HL-60/S4 (cell line): Measurements from ENCODE around the gene SLC2A10.
"Not testable (repeated sequence)": the region's sequence is repeated elsewhere in the genome, so short reads cannot be mapped to it uniquely, and the experiment has no call there.

ENCODE experiments used
- in situ Hi-C: fragments of 300-500 bp; cut with MboI; formaldehyde crosslinking; loops from 2 replicates; pipeline ENCODE4 v1.14.3; 2022; ENCODE audit warnings: low sequenced_read_pairs

Gene SLC2A10

GRCh38 chr20:46709459-46710152 lies at the start of gene SLC2A10:
SLC2A10 (plus strand) TSS chr20:46709649; CDS start chr20:46709737, 88 bp downstream.
- in situ Hi-C loops: no loop called here

DNA sequence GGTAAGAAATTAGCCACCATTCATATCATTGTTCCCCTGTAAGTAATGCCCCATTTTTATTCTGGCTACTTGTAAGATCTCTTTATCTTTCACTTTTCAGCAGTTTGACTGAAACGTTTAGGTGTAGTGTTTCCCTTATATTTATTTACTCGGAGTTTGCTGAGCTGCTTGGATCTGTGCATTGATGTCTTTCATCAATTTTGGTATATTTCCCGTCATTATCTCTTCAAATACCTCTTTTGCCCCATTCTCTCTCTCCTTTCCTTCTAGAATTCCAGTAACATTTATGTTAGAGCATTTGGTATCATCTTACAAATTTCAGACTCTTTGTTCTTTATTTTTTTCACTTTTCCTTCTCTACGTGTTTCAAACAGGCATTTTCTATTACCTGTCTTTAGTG lies 49.0 kb upstream of the SLC2A10 start:
- in situ Hi-C loops: no loop called here

DNA sequence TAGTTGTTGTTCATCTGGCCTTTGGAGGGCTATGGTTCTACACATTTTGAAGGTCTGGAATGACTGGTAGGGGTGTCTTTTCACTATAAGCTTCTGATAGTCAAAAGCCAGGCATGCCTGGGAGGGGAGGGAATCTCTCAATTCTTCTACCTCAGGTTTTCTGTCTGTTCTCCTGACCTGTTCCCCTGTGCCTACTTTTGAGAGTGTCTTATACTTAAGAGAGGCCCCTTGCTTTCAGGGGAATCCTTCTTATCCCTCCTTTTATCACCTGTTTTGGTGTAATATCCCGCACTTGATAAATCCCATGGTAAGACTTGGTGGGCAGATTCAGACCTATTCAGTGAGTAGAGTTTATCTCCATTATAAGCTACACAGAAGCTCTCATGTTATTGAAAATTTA lies 47.8 kb upstream of the SLC2A10 start:
- in situ Hi-C loops: no loop called here

- in situ Hi-C loops: no loop called here
These were observed 45.9 kb upstream of the SLC2A10 start for GRCh38 chr20:46663531-46663930.

DNA sequence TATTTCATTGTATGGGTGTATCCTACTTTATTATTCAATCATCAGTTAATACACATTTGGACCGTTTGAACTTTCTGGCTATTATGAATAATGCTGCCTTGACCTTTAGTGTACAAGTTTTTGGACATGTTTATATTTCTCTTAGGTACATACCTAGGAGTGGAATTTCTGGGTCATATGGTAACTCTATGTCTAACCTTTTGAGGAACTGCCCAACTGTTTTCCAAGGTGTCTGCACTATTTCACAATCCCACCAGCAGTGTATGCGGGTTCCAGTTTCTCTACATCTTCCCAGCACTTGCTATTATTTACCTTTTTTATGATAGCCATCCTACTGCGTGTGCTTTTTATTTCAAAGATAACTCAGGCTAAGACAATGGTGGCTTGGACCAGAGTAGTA lies 43.8 kb upstream of the SLC2A10 start:
- in situ Hi-C loops: no loop called here

DNA sequence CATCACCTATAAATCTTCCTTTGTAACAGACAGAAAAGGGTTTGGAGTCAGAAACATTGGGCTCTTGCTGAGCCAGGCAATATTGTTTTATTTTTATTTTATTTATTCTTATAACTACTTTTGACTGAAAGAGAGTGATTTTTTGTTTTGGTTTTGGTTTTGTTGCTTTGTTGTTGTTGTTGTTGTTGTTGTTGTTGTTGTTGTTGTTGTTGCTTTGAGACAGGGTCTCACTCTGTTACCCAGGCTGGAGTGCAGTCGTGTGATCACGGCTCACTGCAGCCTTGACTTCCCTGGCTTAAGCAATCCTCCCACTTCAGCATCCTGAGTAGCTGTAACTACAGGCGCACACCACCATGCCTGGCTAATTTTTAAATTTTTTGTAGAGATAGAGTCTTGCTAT lies 43.1 kb upstream of the SLC2A10 start:
- in situ Hi-C loops: no loop called here

GRCh38 chr20:46666818-46667515 lies 42.5 kb upstream of the SLC2A10 start:
- in situ Hi-C loops: no loop called here

DNA sequence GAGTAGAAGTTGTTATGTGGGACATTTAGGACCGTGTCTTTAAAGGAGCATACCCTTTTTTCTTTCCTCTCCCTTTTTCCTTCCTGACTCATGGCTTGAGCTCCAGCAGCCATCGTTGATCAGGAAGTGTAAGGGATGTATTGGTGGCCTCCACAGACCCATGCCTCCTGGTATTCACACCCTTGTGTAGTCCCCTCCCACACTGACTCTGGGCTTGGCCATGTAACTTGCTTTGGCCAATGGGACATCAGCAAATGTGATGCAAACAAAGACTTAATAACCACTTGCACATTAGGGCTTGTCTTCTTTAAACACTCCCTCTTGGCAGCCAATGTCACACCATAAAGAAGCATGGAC lies 39.2 kb upstream of the SLC2A10 start:
- in situ Hi-C loops: no loop called here

GRCh38 chr20:46670585-46671584 lies 38.6 kb upstream of the SLC2A10 start:
- in situ Hi-C loops: no loop called here

- in situ Hi-C loops: no loop called here
These were observed 37.4 kb upstream of the SLC2A10 start for GRCh38 chr20:46671866-46672542.

- in situ Hi-C loops: no loop called here
These were observed 36.8 kb upstream of the SLC2A10 start for GRCh38 chr20:46672543-46673148.

GRCh38 chr20:46673394-46674252 lies 35.8 kb upstream of the SLC2A10 start:
- in situ Hi-C loops: no loop called here

DNA sequence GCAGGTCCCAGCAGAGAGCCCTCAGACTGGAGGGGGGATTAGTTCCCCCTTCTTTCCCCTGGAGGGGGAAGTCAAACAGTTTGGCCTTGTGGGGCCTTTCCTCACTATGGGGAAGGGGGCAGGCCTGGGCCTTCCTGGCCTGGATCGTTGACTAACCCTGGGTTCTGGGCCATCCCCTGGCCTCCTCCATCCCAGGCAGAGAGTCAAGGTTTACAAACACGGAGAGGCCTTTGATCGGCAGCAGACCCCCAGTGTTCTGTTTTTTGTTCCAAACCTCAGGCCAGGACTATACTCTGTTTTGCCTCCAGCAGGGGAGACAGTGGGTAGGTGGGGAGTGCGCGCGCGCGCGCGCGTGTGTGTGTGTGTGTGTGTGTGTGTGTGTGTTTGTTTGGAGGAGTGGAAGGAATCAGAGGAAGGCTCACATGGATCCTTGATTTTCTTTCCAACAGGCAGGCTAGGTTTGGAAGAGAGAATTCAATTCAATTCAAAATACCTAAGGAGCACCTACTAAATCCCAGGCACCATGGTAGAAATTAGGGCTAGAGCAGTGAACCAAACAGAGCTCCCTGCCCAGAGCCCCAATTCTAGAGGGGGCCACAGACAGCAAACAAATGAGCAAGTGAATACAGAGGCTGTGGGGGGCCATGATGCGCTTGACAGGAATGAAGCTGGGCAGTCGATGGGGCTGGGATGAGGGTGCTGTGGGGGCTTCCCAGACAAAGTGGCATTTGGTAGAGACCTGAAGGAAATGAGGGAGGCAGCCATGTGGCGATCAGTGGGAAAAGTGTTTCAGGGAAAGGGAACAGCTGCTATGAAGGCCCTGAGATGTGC lies 35.0 kb upstream of the SLC2A10 start:
- in situ Hi-C loops: no loop called here

DNA sequence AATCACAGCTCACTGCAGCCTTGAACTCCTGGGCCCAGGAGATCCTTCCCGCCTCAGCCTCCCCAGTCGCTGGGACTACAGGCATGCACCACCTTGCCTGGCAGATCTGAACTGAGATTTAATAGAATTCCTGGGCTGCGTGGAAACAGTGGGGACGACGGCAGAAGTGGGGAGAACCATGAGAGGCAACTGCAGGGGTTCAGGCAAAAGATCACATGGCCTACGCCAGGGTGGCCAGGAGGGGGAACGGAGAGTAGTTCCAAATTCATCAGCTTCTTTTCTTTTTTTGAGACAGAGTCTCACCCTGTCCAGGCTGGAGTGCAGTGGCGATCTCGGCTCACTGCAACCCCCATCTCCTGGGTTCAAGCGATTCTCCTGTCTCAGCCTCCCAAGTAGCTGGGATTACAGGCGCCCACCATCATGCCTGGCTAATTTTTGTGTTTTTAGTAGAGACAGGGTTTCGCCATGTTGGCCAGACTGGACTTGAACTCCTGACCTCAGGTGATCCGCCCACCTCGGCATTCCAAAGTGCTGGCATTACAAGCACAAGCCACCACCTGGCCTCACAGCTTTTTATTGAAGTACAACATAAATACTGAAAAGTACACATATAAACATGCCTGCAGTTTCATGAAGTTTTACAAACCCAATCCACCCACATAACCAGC lies 32.7 kb upstream of the SLC2A10 start:
- in situ Hi-C loops: not testable (repeated sequence)

GRCh38 chr20:46677608-46678007 lies 31.8 kb upstream of the SLC2A10 start:
- in situ Hi-C loops: no loop called here

- in situ Hi-C loops: no loop called here
These were observed 30.9 kb upstream of the SLC2A10 start for GRCh38 chr20:46678516-46678915.

GRCh38 chr20:46680684-46681031 lies 28.8 kb upstream of the SLC2A10 start:
- in situ Hi-C loops: loop anchor here (10.0 kb wide), 2 partner anchors 126 to 156 kb away; partner anchors contain the start of gene OCSTAMP
